Lower lobe of right lung (tissue), 2 donors: ENCODE results near the gene LENG8. TPM values are rescaled to one million over a fixed set of nuclear protein-coding genes. Genes with fewer than 3 reads are reported as not detected.
A peak's percentile ranks its signal among the peaks of the same experiment; 100 is the strongest.

Experiments used
- ATAC-seq, 2 donors: fragments of 200-7000 bp; cut with Tn5 transposase; one replicate each; pipeline ENCODE4 v1.9.1; 2020 to 2022; ENCODE audit warnings: mild to moderate bottlenecking in 2 of 2, moderate library complexity in 2 of 2
- DNase-seq: peaks from one replicate; pipeline ENCODE4 v3.0.0-alpha.2; 2020
- H3K27ac ChIP-seq: fragments of 200-600 bp; one replicate; pipeline ENCODE4 v1.8.0; 2022
- H3K27me3 ChIP-seq: fragments of 200-600 bp; one replicate; pipeline ENCODE4 v1.8.0; 2022; ENCODE audit warnings: low read depth
- H3K36me3 ChIP-seq: fragments of 200-600 bp; one replicate; pipeline ENCODE4 v1.8.0; 2022; ENCODE audit warnings: mild to moderate bottlenecking
- H3K4me1 ChIP-seq: fragments of 200-600 bp; one replicate; pipeline ENCODE4 v1.8.0; 2022
- H3K4me3 ChIP-seq: fragments of 200-600 bp; one replicate; pipeline ENCODE4 v1.8.0; 2022; ENCODE audit warnings: mild to moderate bottlenecking
- H3K9me3 ChIP-seq: fragments of 200-600 bp; one replicate; pipeline ENCODE4 v1.8.0; 2022
- CTCF ChIP-seq: fragments of 200-600 bp; IDR thresholded peaks from one replicate; pipeline ENCODE4 v1.8.0; 2022; ENCODE audit warnings: antibody characterized with exemption, mild to moderate bottlenecking
- intact Hi-C: fragments of 100-400 bp; cut with DNase I; formaldehyde crosslinking; loops from one replicate; pipeline ENCODE4 v1.11.0; 2022
- total RNA-seq: library from RNA; stranded (reverse); fragmentation: NEBNext Ultra II Directional; extraction: Animal tissue kit (Norgen Biotek cat#: 25700); gene quantifications from one replicate; pipeline ENCODE4 v1.2.1, GENCODE V29; 2021
- donor health status: DM: no; HTN: yes; CAD: no; lungs with severe emphysema.

Gene LENG8
- total RNA-seq, 1 donor from 2014 or later = 183 TPM

DNA sequence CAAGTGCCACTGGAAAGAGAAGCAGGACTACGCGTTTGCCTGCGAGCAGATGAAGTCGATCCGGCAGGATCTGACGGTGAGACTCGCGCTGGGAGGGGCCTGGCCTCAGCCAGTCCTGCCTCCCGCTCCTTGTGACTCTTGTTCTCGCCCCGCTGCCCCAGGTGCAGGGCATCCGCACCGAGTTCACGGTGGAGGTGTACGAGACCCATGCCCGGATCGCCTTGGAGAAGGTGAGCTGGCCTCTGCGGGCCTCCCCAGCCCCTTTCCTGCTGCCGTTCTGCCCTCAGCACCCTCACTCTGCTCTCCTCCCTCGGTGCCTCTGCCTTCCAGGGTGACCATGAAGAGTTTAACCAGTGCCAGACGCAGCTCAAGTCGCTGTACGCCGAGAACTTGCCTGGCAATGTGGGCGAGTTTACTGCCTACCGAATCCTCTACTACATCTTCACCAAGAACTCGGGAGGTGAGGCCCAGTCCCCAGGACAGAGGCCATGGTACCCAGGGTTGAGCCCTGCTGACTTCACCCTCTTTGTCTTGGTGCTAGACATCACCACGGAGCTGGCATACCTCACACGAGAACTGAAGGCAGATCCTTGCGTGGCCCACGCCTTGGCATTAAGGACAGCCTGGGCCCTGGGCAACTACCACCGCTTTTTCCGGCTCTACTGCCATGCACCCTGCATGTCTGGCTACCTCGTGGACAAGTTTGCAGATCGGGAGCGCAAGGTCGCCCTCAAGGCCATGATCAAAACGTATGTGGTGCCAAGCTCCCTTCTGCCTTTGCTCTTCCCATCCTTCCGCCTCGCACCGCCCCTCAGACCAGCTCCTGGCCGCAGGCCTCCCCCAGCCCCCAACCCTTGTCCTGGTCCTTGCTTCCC lies 9.0 kb downstream of the LENG8 start:
- Histone ChIP-seq H3K4me3 (no peak overlapping the region), H3K36me3 (peaks cover 93% of the 10 kb centered on the region), H3K27me3 (no peaks in the 10 kb centered on the region), H3K27ac (no peak overlapping the region), H3K9me3 (no peaks in the 10 kb centered on the region), H3K4me1 (peaks cover 43% of the 10 kb centered on the region)
- DNase-seq (no peak), ATAC-seq (no peak)
- intact Hi-C loops = no loop called here
- TF ChIP-seq CTCF = no peak

DNA sequence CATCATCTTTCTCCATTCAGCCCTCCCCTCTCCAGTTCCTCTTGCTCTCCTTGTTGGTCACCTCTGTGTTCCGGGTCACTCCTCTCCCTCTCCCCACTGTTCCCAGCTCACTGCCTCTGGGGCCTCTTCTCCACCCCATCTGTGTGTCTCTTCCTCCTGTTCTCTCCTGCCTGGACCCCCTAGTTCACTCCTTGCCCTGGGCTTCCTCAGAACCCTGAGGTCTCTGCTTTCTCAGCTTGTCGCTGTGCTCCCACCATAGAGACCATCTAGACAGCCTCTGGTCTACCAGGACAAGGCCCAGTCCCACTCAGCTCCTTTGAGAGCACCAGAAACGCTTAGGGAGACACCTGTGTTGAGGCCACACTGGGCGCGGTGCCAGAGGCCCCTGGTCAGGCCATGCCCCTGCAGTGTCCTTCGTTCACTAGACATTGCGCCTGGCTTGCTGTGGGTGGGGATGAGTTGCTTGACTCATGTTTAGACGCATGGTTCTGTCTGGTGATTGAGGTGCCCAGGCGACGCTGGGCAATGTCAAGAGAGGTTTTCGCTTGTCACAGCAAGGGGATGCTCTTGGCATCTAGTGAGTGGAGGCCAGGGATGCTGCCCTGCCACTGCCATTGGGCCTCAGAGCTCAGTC lies 9.8 kb downstream of the LENG8 start:
- peaks cover 43% of the 10 kb centered on the region for H3K4me1 ChIP-seq
- no peak for TF ChIP-seq CTCF
- intact Hi-C loops = no loop called here
- H3K36me3 ChIP-seq = peaks cover 85% of the 10 kb centered on the region
- DNase-seq = no peak
- no peaks in the 10 kb centered on the region for H3K27me3 ChIP-seq
- H3K4me3 ChIP-seq = no peak overlapping the region
- ATAC-seq = no peak
- H3K27ac ChIP-seq = no peak overlapping the region
- H3K9me3 ChIP-seq = no peaks in the 10 kb centered on the region

DNA sequence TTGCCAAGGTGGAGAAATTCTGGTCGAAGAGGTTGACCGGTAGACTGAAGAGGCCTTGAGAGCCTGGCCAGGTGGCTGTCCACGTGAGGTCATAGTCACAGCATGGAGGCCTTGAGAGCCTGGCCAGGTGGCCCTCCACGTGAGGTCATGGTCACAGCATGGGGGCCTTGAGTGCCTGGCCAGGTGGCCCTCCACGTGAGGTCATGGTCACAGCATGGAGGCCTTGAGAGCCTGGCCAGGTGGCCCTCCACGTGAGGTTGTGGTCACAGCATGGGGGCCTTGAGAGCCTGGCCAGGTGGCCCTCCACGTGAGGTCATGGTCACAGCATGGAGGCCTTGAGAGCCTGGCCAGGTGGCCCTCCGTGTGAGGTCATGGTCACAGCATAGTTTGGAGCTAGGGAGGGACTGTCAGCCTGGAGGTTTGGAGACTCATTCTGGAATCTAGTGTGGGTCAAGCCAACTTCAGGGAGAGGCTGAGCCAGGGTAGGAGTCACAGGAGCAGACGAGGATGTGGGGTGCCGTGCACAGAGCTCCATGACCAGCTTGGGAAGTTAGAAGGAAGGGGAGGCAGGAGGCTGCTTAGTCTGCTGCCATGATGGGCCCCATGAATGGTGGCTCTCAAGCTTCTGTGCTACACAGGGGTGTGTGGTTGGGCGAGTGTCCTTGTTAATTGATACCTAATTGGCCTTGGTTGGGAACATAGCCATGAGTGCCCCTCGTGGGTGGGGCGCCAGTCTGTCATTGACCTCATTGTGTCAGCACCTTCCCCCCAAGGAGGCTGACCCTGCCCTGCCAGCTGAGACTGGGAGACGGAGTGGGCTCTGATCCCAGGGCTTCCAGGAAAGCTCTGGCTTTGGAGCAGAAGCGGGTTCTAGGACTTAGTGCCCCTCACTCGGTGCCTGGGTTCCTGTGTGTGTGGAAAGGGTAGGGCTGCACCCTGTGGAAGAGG lies 10.6 kb downstream of the LENG8 start:
- peaks cover 78% of the 10 kb centered on the region for H3K36me3 ChIP-seq
- H3K4me1 ChIP-seq = peaks cover 49% of the 10 kb centered on the region
- H3K9me3 ChIP-seq = no peaks in the 10 kb centered on the region
- intact Hi-C loops = no loop called here
- no peak overlapping the region for H3K4me3 ChIP-seq
- no peak for TF ChIP-seq CTCF
- no peak for DNase-seq
- ATAC-seq = no peak
- H3K27me3 ChIP-seq = no peaks in the 10 kb centered on the region
- H3K27ac ChIP-seq = no peak overlapping the region

- ATAC-seq (no peak), DNase-seq (no peak)
- H3K27ac ChIP-seq = no peak overlapping the region
- H3K4me3 ChIP-seq = no peak overlapping the region
- peaks cover 52% of the 10 kb centered on the region for H3K4me1 ChIP-seq
- H3K36me3 ChIP-seq = peaks cover 69% of the 10 kb centered on the region
- H3K9me3 ChIP-seq = no peaks in the 10 kb centered on the region
- intact Hi-C loops = no loop called here
- H3K27me3 ChIP-seq = no peaks in the 10 kb centered on the region
- no peak for TF ChIP-seq CTCF
Observed at GRCh38 chr19:54460230-54461005, 11.4 kb downstream of the LENG8 start.

GRCh38 chr19:54461210-54461609 lies 12.2 kb downstream of the LENG8 start:
- Histone ChIP-seq H3K4me3 (no peak overlapping the region), H3K9me3 (no peaks in the 10 kb centered on the region), H3K36me3 (peaks cover 61% of the 10 kb centered on the region), H3K4me1 (peaks cover 52% of the 10 kb centered on the region), H3K27ac (peak overlapping the region; percentile 18), H3K27me3 (no peaks in the 10 kb centered on the region)
- no peak for TF ChIP-seq CTCF
- DNase-seq = no peak
- no peak for ATAC-seq
- intact Hi-C loops = no loop called here
